Fibroblast of skin of left quadriceps (primary cell): ENCODE data around the gene SSR1.
"Not testable (repeated sequence)": the region's sequence is repeated elsewhere in the genome, so short reads cannot be mapped to it uniquely, and the experiment has no call there.

Experiments used
- DNase-seq, 2 experiments: peaks; one replicate each; pipeline ENCODE4 v3.0.0-alpha.2; 2013; ENCODE audit warnings: low read depth in 2 of 2

Gene SSR1

DNA sequence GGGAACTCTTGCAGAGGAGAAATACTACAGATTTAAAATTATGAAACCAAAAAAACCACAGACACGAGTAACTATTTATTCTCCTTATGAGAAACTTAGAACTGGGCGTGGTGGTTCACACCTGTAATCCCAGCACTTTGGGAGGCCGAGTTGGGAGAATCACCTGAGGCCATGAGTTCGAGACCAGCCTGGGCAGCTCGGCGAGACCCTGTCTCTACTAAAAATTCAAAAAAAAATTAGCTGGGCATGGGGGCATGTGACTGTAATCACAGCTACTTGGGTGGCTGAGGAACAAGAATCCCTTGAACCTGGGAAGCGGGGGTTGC, 36.8 kb downstream of the SSR1 start:
- no peak for DNase-seq

DNA sequence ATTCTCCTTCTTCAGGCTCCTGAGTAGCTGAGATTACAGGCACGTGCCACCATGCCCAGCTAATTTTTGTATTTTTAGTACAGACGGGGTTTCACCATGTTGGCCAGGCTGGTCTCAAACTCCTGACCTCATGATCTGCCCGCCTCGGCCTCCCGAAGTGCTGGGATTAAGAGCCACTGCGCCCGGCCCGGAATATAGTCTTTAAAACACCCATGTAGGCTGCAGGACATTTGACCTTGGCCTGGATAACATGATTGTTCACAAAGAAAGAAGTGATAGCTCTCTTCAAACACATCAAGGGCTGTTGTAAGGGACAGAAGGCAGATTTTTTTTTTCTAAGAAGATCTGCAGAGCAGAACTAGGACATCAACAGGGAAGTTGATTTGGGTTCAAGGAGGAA, 38.5 kb downstream of the SSR1 start:
- DNase-seq, result not testable (repeated sequence)

DNA sequence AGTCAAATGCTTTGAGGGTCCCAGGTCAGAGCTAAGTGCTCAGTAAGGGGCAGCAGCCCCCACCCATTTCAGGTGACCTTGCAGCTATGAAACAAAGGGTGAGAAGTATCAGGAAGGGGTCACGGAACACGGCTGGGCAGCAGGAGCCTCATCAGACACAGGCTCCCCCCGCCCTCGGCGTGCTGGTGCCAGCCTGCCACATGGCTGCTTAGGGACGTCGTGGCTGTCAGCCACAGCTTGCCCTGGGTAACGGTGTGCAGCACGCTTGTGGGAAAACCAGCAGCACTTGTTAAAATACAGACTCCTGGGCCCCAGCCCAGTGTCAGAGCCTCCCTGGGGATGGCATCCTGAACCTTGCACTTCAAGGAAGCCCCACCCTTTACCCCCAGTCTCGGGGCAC, 39.3 kb downstream of the SSR1 start:
- DNase-seq, result no peak

DNA sequence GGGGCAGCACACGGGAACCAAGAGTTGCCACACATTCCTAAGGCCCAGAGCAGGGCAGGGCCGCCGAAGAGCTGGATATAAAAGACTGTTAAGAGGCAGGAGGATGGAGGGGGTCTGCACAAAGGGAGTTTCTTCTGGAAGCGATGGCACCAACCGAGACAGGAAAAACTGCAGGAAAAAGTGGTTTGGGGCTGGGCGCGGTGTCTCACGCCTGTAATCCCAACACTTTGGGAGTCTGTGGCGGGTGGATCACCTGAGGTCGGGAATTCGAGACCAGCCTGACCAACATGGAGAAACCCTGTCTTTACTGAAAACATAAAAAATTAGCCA, 41.8 kb downstream of the SSR1 start:
- no peak for DNase-seq

DNA sequence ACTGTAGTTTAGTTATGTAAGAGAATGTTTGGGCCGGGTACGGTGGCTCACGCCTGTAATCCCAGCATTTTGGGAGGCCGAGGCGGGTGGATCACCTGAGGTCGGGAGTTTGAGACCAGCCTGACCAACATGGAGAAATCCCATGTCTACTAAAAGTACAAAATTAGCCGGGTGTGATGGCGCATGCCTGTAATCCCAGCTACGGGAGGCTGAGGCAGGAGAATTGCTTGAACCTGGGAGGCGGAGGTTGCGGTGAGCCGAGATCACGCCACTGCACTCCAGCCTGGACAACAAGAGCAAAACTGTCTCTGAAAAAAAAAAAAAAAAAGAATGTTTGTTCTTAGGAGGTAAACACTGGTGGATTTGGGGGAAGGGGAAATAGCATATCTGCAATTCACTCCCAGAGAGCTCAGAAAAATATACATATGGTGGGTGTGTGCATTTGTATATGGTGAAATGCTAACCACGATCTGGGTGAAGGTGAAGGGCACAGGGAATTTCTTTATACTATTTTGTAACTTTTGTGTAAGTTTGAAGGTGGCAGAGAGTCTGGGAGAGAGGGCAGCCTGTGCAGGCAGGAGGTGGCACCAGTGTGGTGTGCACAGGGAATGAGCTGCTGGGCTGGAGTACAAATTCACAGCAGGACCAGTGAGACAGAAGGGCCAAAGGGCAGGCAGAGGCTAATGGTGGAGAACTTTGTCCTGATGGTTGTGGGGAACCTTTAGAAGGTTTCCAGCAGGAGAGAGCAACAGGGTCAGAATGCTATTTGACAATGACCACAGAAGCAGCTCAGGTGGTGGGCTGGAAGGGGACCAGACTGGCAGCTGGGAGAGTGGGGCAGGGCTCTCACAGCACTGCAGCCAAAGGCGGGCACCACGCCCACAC, 42.4 kb downstream of the SSR1 start:
- DNase-seq, result no peak

DNA sequence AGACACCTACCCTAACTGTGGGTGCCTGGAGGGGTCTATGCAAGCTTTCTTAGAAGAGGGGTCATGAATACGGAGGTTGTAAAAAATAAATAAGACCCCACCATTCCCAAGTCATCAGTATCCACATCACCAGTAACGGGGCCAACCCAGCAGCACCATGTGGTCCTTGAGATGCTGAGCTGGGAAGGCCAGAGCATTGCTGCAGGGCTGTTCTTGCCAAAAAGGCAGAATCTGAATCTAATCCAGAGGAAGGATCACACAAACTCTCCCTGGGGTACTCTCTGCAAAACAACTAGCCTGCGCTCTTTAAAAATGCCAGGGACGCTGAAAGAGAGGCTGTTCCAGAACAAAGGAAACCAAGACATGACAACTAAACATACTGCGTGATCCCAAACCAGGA, 43.2 kb downstream of the SSR1 start:
- DNase-seq, result no peak

DNA sequence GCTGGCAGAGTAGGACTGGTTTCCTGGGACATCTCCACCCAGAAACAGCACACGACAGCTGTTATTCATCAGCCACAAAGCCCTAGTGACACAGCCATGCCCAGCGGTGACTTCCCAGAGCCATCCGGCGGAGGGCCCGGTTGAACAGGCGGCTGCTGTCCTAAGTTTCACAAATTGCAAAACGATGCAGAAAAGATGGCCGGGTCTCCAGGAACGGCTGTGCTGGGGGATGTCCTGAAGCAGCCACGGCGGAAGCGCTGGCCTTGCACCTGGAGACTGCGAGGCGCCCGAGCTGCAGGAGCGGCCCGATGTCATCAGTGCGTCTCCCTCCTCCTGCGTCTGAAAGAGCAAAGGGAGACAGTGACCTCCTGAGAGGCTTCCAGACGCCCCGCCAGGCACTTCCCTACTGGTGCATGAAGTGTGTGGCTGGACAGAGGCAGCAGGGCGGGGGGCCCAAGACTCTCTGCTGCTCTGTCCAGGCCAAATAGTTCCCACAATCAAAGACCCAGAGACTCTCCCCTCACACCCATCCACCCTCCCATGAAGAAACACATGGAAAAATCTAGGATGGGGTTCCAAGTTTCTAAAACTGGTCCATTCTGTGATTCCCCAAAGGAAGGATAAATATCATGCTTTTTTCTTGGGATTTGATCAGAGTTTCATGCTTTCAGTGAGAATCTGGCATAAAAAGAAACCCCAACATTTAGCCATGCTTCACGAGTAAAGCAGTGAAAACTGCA, 44.0 kb downstream of the SSR1 start:
- DNase-seq, result no peak

DNA sequence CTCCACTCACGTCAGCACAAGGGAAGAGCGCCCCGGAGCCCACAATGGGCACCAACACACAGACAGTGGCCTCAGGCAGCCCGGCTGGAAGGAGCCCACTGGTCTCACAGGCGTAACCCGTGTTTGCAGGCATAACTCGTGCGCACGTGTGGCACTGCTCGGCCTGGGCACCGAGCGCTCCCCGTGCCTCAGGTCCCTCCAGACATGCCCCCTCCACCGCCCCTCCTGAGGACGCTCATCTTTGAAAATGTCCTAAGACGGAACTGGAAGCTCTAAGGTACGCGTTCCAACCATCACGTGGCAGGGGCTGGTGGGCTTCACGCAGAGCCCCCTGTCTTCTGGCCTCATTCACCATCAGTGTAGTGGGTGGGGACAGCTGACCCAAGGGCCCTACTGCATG, 44.6 kb downstream of the SSR1 start:
- DNase-seq, result no peak

DNA sequence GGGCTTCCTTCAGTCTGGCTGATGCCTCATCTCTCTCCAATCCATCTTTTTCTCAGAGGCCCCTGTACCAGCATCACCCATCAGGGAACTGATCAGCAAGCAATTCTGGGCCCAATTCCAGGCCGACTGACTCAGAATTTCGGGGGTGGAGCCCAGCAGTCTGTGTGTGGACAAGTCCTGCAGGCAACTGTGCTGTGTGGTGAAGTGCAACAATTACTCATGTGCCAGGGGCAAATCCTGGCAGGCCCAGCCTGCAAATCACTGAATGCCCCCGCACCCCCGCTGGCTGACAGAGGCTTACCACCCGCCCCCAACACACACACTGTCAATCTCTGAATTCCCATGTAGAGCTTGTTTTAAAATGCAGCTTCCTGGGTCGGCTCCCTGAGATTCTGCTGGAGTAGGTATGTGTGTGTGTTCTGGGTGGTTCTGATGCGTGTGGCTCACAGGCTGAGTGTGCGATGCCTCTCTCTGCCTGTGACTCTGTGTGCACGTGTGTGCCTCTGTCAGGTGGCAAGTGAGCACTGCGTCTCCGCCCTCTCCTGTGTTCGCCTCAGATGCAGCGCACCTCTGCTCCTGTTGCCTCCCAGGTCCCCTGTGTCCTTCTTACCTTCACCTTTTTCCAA, 45.4 kb downstream of the SSR1 start:
- peak; percentile 81 to 83 for DNase-seq

DNA sequence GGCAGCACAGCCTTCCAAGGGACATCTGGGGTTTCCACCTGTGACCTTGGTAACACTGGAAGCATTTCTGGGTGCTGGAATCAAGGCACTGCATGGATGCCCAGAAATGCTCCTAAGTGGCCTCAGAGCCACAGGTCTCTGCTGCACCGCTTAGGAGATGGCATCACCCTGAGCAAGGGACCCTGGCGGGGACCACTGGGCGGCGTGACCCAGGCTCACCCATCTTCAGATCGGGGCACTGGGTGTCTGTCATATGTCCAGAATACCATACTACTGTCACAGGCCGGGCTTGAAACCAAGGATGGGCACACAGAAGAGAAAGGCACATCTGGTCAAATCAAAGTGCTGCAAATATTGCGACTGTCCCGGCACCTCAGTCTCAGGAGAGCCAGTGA, 45.9 kb downstream of the SSR1 start:
- no peak for DNase-seq

DNA sequence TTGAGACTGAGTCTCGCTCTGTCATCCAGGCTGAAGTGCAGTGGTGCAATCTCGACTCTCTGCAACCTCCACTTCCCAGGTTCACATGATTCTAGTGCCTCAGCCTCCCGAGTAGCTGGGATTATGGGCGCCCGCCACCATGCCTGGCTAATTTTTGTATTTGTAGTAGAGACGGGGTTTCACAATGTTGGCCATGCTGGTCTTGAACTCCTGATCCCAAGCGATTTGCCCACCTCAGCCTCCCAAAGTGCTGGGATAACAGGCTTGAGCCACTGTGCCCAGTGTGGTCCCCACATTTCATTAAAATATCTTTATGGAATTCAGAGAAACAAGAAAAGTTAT, 47.6 kb downstream of the SSR1 start:
- not testable (repeated sequence) for DNase-seq

DNA sequence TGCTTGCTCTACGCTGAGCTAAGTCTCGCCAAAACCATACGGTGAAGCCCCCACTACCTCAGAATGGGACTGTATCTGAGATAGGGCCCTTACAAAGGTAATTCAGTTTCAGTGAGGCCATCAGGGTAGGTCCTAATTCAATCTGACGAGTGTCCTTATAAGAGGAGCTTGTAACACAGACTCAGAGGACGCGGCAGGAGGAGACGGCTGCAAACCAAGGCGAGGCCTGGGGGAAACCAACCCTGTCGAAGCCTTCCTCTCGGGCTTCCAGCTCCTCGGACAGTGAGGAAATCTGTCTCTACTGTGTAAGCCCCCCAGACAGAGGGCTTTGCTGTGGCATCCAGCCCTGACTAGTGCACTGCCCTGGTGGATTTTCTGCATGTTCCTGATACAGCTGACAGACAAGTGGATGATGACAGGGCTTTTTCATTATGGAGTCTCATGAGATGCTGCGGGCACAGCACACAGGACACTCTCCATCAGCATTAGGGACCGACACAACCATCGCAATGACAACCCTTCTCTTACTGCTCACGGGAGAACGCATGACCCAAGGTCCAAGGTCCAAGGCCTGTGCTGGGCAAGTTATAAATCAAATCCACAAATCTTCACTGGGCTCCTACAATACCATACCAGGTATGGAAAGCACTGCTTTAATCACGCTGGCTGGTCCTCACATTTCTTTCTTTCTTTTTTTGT, 48.2 kb downstream of the SSR1 start:
- DNase-seq, result no peak

DNA sequence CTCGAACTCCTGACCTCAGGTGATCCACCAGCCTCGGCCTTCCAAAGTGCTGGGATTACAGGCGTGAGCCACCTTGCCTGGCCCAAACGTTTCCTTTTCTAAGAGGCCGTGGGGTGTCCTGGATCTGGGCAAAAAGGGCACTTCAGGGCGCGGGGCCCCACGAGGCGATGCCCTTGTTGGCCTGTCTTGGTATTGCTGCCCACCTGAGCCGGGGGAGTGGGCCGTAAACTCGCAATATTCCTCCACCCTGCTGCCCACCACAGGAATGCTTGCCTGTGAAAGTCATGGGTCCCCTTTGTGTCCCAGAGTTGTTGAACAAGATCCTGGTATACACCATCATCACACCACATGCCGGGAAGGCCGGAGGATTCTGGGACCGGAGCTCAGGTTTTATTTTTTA, 49.0 kb downstream of the SSR1 start:
- no peak for DNase-seq

DNA sequence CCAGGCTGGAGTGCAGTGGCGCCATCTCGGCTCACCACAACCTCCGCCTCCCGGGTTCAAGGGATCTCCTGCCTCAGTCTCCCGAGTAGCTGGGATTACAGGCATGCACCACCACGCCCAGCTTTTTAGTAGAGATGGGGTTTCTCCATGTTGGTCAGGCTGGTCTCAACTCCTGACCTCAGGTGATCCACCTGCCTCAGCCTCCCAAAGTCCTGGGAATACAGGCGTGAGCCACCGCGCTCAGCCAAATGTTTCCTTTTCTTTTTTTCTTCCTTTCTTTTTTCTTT, 49.5 kb downstream of the SSR1 start:
- DNase-seq, result not testable (repeated sequence)

DNA sequence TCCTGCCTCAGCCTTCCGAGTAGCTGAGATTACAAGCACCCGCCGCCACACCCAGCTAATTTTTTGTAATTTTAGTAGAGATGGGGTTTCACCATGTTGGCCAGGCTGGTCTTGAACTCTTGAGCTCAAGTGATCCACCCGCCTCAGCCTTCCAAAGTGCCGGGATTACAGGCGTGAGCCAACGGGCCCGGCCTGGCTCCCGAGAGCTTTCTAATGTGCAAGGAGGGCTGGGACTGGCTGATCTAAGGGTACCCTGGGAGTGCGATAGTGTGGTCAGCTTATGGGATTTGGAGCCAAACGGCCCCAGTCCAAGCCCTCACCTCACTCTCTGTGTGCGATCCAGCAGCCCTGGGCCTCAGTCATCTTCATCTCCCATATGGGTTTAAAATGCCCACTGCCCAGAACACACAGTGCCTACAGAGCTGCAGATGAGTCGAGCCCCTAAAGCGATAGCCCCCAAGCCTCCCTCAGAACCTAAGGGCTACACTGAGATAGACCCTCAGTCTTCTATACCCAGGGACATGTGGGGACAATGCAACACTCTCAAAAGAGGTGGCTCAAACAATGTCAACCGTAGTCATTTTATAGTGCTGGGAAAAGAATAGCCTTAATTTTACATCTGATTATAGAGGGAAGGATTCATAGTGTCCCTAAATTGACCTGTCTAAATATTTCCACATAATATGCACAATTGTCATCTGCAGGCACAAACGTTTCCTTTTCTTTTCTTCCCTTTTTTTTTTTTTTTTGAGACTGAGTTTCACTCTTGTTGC, 50.1 kb downstream of the SSR1 start:
- no peak for DNase-seq

DNA sequence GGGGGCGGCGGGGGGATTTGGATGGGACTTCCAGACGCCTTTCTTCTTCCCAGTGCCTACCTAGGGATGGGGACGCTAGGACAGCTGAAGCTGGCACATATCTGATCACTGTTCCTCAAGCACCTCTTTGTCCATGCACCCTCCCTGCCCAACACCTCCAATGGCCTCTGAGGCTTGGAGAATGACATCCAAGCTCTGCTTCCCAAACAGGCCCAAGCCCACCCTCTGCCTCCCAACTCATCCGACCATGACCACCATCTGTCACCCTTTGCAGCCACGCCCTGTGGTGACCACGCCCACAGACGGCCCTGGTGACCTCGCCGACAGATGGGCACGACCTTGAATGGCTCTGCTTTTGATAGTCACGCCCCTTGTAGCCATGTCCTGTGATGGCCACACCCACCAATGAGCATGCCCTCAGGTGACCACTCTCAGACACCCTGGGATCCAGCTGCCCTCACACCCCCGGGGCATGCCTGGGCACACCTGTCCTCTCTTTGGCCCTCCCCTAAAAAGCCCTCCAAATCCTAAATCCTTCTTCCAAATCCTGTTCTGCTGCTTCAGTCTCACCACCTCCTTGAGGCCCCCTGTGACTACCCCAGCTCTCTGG, 51.0 kb downstream of the SSR1 start:
- DNase-seq, result no peak

DNA sequence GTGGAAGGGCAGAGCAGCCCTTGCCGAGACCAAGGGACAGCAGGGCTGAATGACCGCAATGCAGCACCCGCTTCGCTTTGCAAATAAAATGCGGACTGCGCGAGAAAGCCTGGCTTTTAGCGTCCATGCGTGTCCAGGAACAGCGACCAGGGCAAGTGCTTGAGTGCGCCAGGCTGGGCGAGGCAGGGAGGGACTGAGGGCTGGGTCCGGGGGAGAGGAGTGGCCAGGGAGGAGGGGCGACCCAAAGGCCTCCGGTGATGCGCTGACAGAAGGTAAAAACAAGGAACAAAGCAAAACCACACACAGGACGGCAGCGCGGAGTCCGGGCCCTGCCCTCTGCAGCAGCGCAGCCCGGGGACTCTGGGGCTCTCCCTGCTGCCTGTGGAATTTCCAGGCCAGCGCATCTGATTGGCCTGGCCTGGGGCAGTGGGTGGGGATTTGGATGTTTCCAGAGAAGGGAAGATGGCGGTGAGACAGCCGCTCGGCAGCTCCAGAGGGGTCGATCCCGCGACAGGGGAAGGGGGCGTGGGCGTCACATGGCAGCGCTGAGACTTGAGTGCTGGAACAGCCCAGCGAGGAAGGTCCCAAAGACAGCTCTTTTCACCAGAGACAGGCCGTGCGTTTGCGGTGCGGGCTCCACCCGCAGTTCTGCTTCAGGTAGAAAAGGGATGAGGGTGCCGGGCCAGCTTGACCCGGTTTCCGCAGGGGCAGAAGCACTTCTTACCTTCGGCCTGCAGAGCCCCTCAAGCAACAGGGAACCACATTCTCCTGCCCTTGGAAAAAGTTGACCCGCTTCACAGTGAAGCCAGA, 51.8 kb downstream of the SSR1 start:
- DNase-seq, result peak; percentile 56 to 64

DNA sequence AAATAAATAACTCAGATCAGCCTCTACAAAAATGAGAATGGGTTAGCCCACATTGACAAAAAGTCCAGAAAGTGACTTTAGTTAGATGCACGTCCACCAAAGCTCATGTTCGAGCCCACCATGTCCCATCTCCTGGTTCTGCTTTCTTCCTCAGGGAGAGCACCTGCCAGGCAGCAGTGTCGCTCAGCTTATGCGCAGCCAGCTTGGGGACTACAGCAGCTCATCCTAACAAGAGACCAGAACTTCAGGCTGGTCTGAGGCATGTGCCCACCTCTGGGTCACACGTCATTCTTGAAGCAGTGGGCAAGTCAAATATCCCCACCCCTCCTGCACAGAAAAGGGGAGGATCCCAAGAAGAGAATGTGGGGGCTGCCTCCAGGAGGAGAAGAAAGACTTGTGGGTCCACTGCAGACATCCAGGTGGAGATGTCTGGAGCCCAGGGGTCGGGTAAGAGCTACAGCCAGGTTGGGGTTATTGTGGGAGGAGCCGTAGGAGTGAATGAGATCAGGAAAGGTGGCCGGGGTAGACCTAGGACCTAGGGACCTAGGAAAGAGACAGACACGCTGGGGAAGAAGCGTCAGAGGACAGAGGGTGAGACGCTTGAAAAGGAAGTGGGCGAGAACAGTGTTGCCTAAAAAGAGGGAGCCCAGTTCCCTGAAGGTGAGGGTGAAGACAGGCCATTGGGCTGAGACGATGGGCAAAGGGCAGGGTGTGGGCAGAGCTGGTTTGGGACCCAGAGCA, 52.5 kb downstream of the SSR1 start:
- DNase-seq, result no peak

DNA sequence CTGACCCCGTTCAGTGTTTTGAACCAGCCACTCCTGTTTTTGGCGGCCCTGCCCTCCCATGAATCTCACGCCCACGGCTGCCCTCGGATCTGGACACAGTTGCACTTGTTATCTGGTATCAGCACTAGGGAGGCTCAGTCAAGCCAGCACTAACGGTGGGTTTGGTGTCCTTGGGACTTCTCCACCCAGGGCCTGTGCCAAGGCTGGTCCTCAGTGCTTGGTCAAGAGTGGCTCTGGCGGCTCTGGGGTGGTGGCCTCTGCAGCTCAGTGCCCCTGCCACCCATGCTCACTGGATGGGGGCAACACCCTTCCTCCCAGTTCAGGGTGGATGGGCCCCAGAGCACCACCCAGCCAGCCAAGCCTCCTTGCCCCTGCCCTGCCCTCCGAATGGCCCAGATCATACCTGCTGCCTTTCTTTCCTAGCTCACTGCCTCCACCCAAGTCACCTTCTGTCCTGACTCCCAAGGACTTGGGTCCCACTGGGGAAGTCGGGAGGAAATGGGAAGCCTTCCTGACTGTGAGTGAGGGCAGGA, 54.7 kb downstream of the SSR1 start:
- DNase-seq, result no peak
